NB4 (cell line): ENCODE results near the gene ADPRS.

Experiments used
- DNase-seq: peaks from one replicate; pipeline ENCODE4 v3.0.0; 2010; ENCODE audit warnings: low read depth
- H3K4me3 ChIP-seq: one replicate; pipeline ENCODE4 v1.5.1; 2011; ENCODE audit warnings: mild to moderate bottlenecking, low read depth, low read length, moderate library complexity
- CTCF ChIP-seq: IDR thresholded peaks from one replicate; pipeline ENCODE4 v1.5.1; 2012; ENCODE audit warnings: low read depth, low read length
- MAX ChIP-seq: IDR thresholded peaks from 2 replicates; pipeline ENCODE4 v1.6.1; 2011; ENCODE audit warnings: low read depth, low read length
- MYC ChIP-seq: IDR thresholded peaks from 2 replicates; pipeline ENCODE4 v1.6.1; 2011; ENCODE audit warnings: low read depth, low read length
- POLR2A ChIP-seq: IDR thresholded peaks from 2 replicates; pipeline ENCODE4 v1.6.1; 2011; ENCODE audit warnings: mild to moderate bottlenecking; ENCODE audit not compliant: insufficient read length; ENCODE audit errors: extremely low read depth

The ADPRS gene

GRCh38 chr1:36081926-36082485 lies 6.7 kb upstream of the ADPRS start:
- no peak for TF ChIP-seq MAX
- no peak for TF ChIP-seq CTCF
- no peak for TF ChIP-seq POLR2A
- no peak for TF ChIP-seq MYC
- no peak overlapping the region for H3K4me3 ChIP-seq
- no peak for DNase-seq

GRCh38 chr1:36083219-36083618 lies 5.5 kb upstream of the ADPRS start:
- DNase-seq, result no peak
- H3K4me3 ChIP-seq, result no peak overlapping the region
- TF ChIP-seq MYC (no peak), POLR2A (no peak)

GRCh38 chr1:36083635-36084496 lies 4.8 kb upstream of the ADPRS start, which contains the start of gene TEKT2:
Gene TEKT2 (plus strand): TSS chr1:36084094. CDS start chr1:36084922, 828 bp downstream.
- DNase-seq, result peak; percentile 44
- TF ChIP-seq MYC (no peak), POLR2A (no peak)
- H3K4me3 ChIP-seq, result no peak within 1 kb of the TSS

GRCh38 chr1:36084497-36085115 lies 4.1 kb upstream of the ADPRS start:
- no peak for TF ChIP-seq MAX
- no peak for TF ChIP-seq CTCF
- TF ChIP-seq MYC, result no peak
- TF ChIP-seq POLR2A, result no peak
- H3K4me3 ChIP-seq, result no peak overlapping the region
- DNase-seq, result no peak

- no peak for DNase-seq
- no peak for TF ChIP-seq MYC
- TF ChIP-seq MAX, result no peak
- no peak for TF ChIP-seq POLR2A
- TF ChIP-seq CTCF, result no peak
- no peak overlapping the region for H3K4me3 ChIP-seq
Observed at GRCh38 chr1:36085126-36085525, 3.6 kb upstream of the ADPRS start.

GRCh38 chr1:36085686-36086526 lies 2.8 kb upstream of the ADPRS start:
- no peak overlapping the region for H3K4me3 ChIP-seq
- no peak for DNase-seq
- TF ChIP-seq CTCF (no peak), MAX (no peak), POLR2A (no peak), MYC (no peak)
